Stomach (tissue), 4 donors: Measurements from ENCODE around the gene ZBTB49.

ENCODE experiments used
- CTCF ChIP-seq, 7 experiments: fragments of 450-650 bp in 4 of 7; fragments of 200-600 bp in 3 of 7; sonication (generic) in 3 of 7; IDR thresholded peaks; one replicate each; pipeline ENCODE4 v1.5.1; 2016 to 2019; ENCODE audit warnings: antibody characterized with exemption in 7 of 7, control low read depth in 2 of 7, mild to moderate bottlenecking in 1 of 7
- EP300 ChIP-seq: sonication (generic); formaldehyde crosslinking; IDR thresholded peaks from one replicate; pipeline ENCODE4 v1.6.1; 2017; ENCODE audit warnings: antibody characterized with exemption
- POLR2A ChIP-seq, 4 donors: fragments of 450-650 bp; IDR thresholded peaks; one replicate each; pipeline ENCODE4 v1.6.1; 2016; ENCODE audit warnings: antibody characterized with exemption in 4 of 4, control low read depth in 2 of 4, mild to moderate bottlenecking in 1 of 4, moderate library complexity in 1 of 4
- POLR2AphosphoS5 ChIP-seq, 3 donors: sonication (generic); formaldehyde crosslinking; IDR thresholded peaks; one replicate each; pipeline ENCODE4 v1.6.1; 2016; ENCODE audit warnings: antibody characterized with exemption in 3 of 3

GRCh38 chr4:4247696-4248028, 42.4 kb upstream of the ZBTB49 start:
- TF ChIP-seq CTCF (IDR thresholded peaks at IDR 0.05) (no peak), POLR2A (IDR thresholded peaks at IDR 0.05) (no peak), POLR2AphosphoS5 (IDR thresholded peaks at IDR 0.05) (no peak), EP300 (no peak)
